GM20000 (cell line): Measurements from ENCODE around the gene GPX4.

ENCODE experiments used
- DNase-seq: peaks from one replicate; pipeline ENCODE4 v3.0.0; 2012; ENCODE audit warnings: low spot score
- TF ChIP-seq, protein P1 (sequence below): IDR thresholded peaks from 2 replicates; pipeline ENCODE4 v1.5.1; 2012; ENCODE audit warnings: mild to moderate bottlenecking, control low read depth; ENCODE audit errors: extremely low read depth, missing control alignments

Gene GPX4

DNA sequence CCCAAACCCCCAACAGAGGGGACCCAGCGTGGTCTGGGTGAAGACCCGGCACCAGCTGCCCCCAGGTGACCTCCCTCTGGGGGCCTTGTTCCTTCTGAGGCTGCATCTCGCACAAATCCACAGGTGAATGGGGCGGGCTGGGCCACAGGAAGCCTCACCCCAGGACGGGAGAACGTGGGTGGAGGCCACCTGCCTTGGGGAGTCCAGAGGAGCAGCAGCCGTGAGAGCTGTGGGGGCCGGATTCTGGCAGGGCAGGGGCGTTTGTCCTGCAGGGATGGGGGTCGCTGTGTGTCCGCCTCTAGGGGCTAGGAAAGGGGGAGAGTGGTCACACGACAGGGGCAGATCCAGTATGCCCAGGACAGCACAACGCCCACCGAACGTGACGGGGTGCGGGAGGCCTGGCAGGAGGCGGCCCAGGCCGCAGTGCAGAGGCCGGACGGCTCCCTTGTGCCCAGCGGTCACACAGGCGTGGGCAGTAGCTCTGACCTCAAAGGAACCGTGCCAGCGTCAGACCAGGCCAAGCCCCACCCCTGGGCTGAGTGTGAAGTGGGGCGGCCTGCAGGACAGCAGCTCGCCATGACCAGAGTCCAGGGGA lies 15.3 kb upstream of the GPX4 start:
- TF ChIP-seq, protein P1, sequence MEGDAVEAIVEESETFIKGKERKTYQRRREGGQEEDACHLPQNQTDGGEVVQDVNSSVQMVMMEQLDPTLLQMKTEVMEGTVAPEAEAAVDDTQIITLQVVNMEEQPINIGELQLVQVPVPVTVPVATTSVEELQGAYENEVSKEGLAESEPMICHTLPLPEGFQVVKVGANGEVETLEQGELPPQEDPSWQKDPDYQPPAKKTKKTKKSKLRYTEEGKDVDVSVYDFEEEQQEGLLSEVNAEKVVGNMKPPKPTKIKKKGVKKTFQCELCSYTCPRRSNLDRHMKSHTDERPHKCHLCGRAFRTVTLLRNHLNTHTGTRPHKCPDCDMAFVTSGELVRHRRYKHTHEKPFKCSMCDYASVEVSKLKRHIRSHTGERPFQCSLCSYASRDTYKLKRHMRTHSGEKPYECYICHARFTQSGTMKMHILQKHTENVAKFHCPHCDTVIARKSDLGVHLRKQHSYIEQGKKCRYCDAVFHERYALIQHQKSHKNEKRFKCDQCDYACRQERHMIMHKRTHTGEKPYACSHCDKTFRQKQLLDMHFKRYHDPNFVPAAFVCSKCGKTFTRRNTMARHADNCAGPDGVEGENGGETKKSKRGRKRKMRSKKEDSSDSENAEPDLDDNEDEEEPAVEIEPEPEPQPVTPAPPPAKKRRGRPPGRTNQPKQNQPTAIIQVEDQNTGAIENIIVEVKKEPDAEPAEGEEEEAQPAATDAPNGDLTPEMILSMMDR: no peak
- no peak for DNase-seq

DNA sequence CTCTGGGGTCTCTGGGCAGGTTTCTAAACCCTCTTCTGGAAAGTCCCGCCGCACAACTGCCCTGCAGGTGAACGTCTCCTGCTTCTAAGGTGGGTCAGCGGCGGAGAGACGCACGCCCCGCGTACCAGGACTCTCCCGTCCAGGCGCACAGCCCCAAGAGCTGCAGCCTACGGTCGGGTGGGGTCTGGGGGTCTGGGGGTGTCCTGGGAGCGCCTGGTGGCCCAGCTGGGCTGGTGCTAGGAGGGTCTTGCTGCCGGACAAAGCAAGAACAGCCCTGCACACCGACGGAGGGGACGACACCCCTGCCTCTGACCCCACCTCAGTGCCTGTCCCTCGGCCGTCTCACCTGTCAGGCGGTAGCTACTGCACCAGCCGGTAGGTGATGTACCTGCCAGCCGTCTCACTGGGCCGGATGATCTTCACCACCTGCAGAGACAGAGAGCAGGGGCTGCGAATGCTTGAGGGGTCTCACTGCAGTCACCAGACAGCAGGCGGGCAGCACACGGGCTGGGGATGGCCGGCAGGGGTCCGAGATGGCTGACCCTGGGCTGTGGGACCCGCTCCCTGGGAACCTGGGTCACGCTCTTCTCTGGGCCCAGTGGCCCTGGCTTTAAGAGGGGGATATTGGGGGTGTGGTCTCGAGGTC lies 14.5 kb upstream of the GPX4 start:
- no peak for DNase-seq
- TF ChIP-seq, protein P1: no peak

DNA sequence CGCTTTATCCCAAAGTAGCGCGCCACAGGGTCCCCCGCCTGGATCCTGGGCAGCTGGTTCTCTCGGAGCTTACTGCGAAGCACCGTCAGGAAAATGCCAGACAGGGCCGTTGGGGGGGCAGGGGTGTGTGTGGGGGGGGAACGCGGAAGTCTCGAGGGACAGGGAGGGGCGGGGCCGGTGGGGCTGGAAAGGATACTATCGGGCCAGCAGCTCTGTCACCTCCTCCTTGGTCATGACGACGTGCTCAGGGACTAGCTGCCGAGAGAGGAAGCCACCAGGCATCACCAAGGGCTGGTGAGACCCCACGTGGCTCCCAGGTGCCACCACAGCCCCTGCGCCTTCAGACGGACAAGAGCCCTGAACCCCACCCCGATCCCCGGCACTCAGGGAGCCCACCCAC lies 13.9 kb upstream of the GPX4 start:
- no peak for DNase-seq
- TF ChIP-seq, protein P1: no peak

DNA sequence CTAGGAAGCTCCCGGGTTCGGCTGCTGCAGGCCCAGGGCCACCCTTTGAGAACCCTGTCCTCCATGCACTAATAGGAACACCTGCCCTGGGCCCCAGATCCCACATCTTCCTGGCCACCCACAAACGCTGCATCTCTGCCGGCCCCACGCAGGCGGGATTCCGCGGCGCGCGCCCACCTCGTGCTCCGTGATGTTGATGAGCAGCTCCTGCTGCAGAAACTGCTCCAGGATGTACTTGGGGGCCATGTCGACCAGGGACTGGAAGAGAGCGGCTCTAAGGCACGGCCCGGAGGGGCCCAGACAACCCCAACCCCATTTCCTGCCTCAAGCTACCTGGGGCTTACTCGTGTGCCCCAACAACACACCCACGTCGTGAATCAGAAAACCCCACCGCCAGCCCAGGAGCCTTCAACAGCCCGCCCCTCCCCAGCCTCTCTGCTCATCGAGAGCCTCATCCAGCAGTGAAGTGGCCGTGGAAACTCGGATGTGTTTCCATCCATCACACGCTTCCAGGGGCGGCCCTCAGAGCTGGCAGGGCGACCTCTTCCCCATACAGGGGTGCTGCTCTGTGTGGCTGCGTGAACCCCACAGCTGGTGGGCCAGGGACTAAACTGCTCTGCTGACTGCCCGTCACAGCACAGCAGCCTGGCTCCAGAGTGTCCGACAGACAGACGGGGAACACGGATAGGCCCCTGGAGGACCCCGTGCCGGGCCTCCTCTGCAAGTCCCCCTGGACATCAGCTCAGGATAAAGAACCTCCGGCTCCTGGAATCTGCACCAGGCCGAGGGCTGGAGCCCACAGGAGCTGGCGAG lies 12.9 kb upstream of the GPX4 start:
- no peak for DNase-seq
- TF ChIP-seq, protein P1: no peak

DNA sequence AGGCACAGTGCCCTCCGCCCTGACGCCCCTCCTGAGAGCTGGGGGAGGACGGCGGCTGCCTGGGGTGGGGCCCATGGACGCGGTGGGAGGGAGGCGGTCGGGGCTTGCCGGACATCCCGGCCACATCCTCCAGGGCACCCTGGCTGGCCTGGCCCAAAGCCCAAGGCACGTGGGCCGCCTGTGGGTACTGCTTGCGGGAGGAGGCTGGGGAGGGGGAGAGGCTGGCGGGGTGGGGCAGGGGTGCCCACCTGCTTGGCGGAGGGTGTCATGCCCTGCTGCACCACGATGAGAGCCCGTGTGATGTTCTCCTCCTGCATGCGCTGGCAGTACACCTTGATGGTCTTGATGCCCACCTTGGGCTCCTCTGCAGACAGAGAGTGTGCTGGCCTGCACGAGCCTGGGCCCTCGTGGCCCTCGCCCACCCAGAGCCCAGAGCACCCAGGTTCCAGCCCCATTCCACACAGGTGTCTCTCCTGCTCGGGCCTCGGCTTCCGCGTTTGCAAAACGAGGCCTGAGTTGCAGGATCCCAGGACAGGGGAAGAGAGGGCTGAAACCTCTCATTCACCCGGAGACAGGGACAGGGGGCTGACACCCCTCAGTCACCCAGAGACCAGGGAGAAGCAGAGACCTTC lies 12.1 kb upstream of the GPX4 start:
- TF ChIP-seq, protein P1: no peak

DNA sequence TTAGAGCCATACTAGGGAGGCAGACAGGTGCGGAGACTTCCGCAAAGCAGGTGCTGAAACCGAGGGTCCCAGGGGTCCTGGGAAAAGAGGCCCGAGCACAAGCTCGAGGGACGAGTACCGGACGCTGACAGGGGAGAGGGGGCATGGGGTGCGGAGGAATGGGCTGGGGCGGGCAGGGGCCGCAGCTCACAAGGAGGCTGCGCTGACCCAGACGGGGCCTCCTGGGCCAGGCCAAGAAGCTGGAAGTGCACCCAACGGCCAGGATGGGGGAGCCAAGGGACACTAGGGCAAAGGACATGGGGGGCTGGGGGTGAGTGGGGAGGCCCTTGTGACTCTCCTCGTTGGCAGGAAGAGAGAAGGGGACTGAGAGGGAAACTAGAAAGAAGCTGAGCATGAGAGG lies 10.5 kb upstream of the GPX4 start:
- no peak for DNase-seq

More for the DNA sequence above, 12.1 kb upstream of the GPX4 start:
- no peak for DNase-seq

More for the DNA sequence above, 10.5 kb upstream of the GPX4 start:
- TF ChIP-seq, protein P1: no peak
